ENCODE data around the gene CNPY1. TPM values are rescaled to one million over a fixed set of nuclear protein-coding genes. Genes with fewer than 3 reads are reported as not detected.

CNPY1 gene
- polyA plus RNA-seq, 1 experiment = not detected

GRCh38 chr7:155464948-155465739 lies 81.2 kb downstream of the CNPY1 start:
- CTCF ChIA-PET = no interaction called here
- H3K27ac ChIP-seq (ENCODE audit: low read depth, low read length) = no peak overlapping the region
- peaks cover 91% of the 10 kb centered on the region for H3K27me3 ChIP-seq (ENCODE audit: control insufficient read depth, insufficient read depth, low read length)
- H3K4me3 ChIP-seq (ENCODE audit: low read depth, low read length) = no peak overlapping the region
- DNase-seq (ENCODE audit: low read depth, low spot score) = no peak
- POLR2A ChIA-PET = no interaction called here
- TF ChIP-seq CTCF (IDR thresholded peaks at IDR 0.05; ENCODE audit: low read depth, low read length) = no peak
- H3K9me3 ChIP-seq (ENCODE audit: control insufficient read depth, insufficient read depth, low read length) = no peaks in the 10 kb centered on the region; the same call in 1 of the 2 replicates

GRCh38 chr7:155464183-155464582 lies 82.2 kb downstream of the CNPY1 start:
- ChIA-PET CTCF (no interaction called here), POLR2A (no interaction called here)
- H3K9me3 ChIP-seq (ENCODE audit: control insufficient read depth, insufficient read depth, low read length) = peaks cover 4% of the 10 kb centered on the region; the same call in 1 of the 2 replicates
- peaks cover 92% of the 10 kb centered on the region for H3K27me3 ChIP-seq (ENCODE audit: control insufficient read depth, insufficient read depth, low read length)
- DNase-seq (ENCODE audit: low read depth, low spot score) = no peak
- no peak for TF ChIP-seq CTCF (IDR thresholded peaks at IDR 0.05; ENCODE audit: low read depth, low read length)
- H3K27ac ChIP-seq (ENCODE audit: low read depth, low read length) = no peak overlapping the region
- H3K4me3 ChIP-seq (ENCODE audit: low read depth, low read length) = no peak overlapping the region

GRCh38 chr7:155463114-155463811 lies 83.1 kb downstream of the CNPY1 start:
- CTCF ChIA-PET = interaction anchor here (0.6 kb wide), 1 partner anchor 19 kb away, joined by 3 read pairs; no protein-coding TSS in a partner anchor
- POLR2A ChIA-PET = no interaction called here
- no peak for DNase-seq (ENCODE audit: low read depth, low spot score)
- Histone ChIP-seq H3K9me3 (ENCODE audit: control insufficient read depth, insufficient read depth, low read length) (peaks cover 4% of the 10 kb centered on the region; the same call in 1 of the 2 replicates), H3K4me3 (ENCODE audit: low read depth, low read length) (no peak overlapping the region), H3K27me3 (ENCODE audit: control insufficient read depth, insufficient read depth, low read length) (peaks cover 88% of the 10 kb centered on the region), H3K27ac (ENCODE audit: low read depth, low read length) (no peak overlapping the region)
- TF ChIP-seq CTCF (IDR thresholded peaks at IDR 0.05; ENCODE audit: low read depth, low read length) = no peak

- H3K9me3 ChIP-seq (ENCODE audit: control insufficient read depth, insufficient read depth, low read length) = peaks cover 4% of the 10 kb centered on the region; the same call in 1 of the 2 replicates
Measured at GRCh38 chr7:155462163-155462735, 84.1 kb downstream of the CNPY1 start.

More at GRCh38 chr7:155462163-155462735, 84.1 kb downstream of the CNPY1 start:
- Histone ChIP-seq H3K27ac (ENCODE audit: low read depth, low read length) (no peak overlapping the region), H3K4me3 (ENCODE audit: low read depth, low read length) (no peak overlapping the region), H3K27me3 (ENCODE audit: control insufficient read depth, insufficient read depth, low read length) (peaks cover 77% of the 10 kb centered on the region)
- TF ChIP-seq CTCF (IDR thresholded peaks at IDR 0.05; ENCODE audit: low read depth, low read length) = no peak
- DNase-seq (ENCODE audit: low read depth, low spot score) = no peak
- CTCF ChIA-PET = interaction anchor here (0.6 kb wide), 1 partner anchor 20 kb away, joined by 3 read pairs; no protein-coding TSS in a partner anchor
- POLR2A ChIA-PET = no interaction called here

Data from AG04450 (cell line).